Iris pigment epithelial cell (primary cell): ENCODE measurements around the gene RNF138.
"Not testable (repeated sequence)": the region's sequence is repeated elsewhere in the genome, so short reads cannot be mapped to it uniquely, and the experiment has no call there.

Experiments used
- DNase-seq: peaks from one replicate; pipeline ENCODE4 v3.0.0-alpha.2; 2011; ENCODE audit warnings: low read depth

The RNF138 gene

DNA sequence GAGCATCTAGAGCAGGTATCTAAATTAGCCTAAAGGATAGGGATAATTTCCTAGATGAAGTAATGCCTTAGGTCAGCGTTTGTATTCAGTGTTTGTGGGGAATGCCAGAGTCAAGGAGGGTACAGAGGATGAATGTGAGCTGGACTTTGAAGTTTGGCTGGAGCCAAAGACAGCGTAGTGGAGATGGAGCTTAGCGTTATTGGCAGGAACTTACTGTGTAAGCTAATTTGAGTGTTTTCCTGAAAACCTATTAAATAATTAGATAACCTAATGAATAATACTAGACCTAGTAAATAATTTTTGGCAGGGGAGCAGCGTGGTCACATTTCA lies 4.2 kb downstream of the RNF138 start:
- DNase-seq, result no peak

DNA sequence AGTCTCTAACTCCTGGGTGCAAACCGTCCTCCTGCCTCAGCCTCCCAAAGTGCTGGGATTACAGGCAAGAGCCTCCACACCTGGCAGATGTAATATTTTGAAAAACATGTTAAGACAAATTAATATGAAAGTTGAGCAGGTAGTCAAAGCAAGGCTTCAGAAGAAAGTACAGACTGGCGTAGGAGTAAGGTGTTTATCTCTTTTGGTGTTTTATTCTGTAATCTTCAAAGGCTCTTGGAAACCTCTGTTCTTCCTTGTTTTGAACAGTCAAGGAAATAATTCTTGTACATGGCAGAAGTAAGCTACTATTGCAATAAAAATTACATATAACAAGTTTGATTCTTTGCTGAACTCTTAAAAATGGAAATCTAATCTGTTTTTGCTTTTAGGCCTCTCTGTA lies 5.3 kb downstream of the RNF138 start:
- no peak for DNase-seq

DNA sequence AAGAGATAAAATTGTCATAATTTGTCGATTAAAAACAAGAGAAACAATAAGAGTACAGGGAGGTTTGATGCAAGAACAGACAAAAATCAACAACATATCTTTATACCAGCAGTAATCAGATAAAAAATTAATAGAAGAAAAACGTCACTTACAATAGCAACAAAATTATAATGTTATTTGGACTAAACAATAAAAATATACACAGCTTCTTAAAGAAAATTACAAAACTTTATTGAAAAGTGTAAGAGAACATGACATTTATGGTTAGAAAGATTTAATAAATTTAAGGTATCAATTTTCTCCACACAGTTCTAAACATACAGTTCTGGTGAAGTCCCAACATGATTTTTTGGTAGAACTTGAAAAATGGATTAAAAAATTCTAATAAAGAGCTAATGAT lies 12.8 kb downstream of the RNF138 start:
- DNase-seq, result no peak

DNA sequence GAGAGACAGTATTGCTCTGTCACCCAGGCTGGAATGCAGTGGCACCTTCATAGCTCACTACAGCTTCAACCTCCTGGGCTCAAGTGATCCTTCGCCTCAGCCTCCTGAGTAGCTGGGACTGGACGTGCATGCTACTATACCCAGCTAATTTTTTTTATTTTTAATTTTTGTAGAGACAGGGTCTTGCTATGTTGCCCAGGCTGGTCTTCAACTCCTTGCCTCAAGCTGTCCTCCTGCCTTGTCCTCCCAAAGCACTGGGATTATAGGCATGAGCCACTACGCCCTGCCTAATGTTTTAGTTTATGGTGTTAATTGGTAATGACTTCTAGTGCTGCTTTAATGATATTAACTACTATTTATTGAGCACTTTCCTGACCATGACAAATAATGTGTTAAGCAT lies 18.3 kb downstream of the RNF138 start:
- no peak for DNase-seq

DNA sequence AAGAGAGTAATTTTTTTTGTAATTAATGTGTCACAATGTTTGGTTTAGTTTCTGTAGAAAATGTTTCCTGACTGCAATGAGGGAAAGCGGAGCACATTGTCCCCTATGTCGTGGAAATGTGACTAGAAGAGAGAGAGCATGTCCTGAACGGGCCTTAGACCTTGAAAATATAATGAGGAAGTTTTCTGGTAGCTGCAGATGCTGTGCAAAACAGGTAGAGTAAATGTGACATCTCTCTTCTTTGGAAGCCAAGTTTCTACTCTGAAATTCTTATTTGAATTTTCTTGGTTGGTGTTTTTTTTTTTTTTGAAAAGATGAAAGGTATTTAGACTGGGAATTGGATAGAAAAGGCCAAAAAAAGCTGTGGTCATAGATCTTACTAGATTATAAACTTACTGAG lies 20.0 kb downstream of the RNF138 start:
- no peak for DNase-seq

DNA sequence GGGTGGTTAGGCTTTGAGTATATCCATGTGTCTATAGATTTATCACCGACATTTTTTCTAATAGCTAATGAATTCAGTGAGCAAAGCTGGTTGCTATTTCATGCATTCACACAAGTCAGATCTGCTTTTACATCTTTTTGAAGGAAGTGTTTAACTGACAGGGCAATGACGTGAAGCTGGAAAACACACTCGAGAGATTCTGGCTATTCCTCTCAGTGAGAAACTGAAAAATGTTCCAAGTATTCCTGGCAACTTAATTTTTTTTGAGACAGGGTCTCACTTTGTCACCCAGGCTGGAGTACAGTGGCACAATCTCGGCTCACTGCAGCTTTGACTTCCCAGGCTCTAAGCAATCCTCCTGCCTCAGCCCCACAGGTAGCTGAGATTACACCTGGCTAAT lies 21.2 kb downstream of the RNF138 start:
- no peak for DNase-seq

DNA sequence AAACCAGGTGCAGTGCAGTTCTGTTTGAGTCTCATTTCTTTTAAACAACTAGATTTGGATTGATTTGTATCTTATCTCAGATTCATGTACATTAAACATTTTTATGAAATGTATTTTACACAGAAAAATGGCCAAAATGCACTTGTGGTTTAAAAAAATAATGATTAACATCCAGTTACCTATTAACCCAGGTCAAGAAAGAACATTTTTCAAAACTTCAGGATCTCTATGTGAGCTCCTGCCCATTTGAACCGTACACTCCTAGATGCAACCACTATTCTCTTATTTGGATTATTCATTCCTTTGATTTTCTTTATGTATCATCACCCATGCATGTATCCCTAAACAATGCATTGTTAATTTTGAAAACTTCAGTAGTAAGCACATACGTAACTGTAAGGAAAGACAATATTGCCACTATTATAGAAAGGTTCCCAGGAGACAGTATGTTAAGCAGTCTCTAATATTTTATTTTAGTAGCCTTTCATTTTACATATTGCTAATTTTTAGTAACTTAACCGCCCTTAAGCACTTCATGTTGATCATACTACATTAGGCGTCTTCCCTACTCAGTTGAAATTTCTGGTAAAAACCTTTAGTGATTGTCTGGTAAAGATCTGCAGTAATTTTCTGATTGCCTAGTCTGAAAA lies 22.7 kb downstream of the RNF138 start:
- no peak for DNase-seq

DNA sequence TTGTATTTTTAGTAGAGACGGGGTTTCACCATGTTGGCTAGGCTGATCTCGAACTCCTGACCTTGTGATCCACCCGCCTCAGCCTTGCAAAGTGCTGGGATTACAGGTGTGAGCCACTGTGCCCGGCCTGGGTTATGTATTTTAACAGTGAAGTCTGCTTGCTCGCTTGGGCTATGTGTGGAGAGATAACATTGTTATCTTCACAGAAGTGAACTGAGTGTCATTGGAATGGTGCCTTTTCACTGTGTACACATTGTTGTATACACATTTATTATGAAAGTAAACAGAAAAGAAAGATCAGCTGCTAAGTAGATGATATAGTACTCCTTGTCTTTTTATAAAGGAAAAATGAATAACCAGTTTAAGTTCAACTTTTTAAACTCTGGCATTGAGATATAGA lies 30.4 kb downstream of the RNF138 start:
- DNase-seq, result no peak

DNA sequence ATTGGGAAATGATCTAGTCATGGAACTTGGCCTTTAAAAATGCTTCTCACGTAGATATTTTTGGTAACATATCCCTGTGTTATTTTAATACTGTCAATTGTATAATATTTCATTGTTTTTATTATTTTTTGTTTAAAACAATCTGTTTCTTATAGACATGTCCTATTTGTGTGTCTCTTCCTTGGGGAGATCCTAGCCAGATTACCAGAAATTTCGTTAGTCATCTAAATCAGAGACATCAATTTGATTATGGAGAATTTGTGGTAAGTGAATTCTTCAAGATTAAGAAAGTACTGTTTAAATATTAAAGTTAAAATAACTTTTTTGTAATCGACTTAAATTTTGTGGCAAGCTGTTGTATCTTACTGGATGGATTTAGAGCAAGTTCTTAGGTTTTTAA lies 34.9 kb downstream of the RNF138 start:
- no peak for DNase-seq

DNA sequence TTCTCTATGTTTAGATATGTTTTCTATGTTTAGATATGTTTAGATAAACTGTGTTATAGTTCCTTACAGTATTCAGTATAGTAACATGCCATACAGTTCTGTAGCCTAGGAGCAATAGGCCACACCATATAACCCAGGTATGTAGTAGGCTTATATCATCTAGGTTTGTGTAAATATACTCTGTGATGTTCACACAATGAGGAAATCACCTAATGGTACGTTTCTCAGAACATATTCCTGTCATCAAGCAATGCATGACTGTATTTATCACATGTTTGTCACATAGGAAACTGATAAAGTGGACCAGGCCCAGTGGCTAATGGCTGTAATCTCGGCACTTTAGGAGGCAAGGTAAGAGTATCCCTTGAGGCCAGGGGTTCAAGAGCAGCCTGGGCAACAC lies 44.0 kb downstream of the RNF138 start:
- DNase-seq, result no peak

DNA sequence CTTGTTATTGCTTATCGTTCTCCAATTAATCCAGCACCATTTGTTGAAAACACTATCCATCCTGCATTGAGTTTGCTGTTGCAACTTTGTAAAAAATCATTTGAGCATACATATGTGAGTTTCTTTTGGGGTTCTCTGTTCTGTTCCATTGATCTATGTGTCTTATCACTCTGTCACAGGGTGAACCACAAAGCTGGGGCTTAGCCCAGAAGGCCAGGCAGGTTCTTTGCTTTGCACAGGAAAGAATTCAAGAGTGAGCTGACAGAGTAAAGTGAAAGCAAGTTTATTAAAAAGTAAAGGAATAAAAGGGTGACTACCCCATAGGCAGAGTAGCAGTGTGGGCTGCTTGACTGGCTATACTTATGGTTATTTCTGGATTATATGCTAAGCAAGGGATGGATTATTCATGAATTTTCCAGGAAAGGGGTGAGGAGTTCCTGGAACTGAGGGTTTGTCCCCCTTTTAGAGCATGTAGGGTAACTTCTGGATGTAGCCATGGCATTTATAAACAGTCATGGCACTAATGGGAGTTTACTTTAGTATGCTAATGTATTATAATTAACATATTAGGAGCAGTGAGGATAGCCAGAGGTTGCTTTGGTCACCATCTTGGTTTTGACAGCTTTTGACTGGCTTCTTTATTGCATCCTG lies 46.8 kb downstream of the RNF138 start:
- DNase-seq, result peak; percentile 2

DNA sequence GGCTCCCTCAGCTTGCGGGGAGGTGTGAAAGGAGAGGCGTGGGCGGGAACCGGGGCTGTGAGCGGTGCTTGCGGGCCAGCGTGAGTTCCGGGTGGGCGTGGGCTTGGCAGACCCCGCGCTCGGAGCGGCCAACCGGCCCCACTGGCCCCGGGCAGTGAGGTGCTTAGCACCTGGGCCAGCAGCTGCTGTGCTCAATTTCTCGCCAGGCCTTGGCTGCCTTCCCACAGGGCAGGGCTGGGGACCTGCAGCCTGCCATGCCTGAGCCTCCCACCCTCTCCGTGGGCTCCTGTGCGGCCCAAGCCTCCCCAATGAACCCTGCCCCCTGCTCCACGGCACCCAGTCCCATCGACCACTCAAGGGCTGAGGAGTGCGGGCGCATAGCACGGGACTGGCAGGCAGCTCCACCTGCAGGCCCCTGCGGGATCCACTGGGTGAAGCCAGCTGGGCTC lies 48.2 kb downstream of the RNF138 start:
- DNase-seq, result no peak

DNA sequence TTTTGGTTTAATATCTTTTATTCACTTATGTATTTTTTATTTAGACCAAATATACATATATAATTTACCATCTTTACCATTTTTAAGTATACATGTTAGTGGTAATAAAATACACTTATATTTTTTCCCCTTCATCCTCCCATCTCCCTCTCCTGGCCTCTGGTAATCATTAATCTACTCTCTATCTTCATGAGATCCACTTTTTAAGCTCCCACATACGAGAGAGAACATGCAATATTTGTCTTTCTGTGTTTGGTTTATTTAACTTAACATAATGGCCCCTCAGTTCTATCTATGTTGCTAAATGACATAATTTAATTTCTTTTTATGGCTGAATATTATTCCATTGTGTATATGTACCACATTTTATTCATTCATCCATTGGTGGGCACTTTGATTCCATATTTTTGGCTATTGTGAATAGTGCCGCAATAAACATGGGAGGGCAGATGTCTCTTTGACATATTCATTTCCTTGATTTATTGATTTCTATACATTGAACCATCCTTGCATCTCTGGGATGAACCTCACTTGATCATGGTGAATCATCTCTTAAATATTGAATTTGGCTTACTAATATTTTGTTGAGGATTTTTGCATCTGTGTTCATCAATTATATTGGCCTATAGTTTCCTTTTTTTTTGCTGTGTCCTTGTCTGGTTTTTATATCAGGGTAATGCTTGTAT lies 56.7 kb downstream of the RNF138 start:
- no peak for DNase-seq

DNA sequence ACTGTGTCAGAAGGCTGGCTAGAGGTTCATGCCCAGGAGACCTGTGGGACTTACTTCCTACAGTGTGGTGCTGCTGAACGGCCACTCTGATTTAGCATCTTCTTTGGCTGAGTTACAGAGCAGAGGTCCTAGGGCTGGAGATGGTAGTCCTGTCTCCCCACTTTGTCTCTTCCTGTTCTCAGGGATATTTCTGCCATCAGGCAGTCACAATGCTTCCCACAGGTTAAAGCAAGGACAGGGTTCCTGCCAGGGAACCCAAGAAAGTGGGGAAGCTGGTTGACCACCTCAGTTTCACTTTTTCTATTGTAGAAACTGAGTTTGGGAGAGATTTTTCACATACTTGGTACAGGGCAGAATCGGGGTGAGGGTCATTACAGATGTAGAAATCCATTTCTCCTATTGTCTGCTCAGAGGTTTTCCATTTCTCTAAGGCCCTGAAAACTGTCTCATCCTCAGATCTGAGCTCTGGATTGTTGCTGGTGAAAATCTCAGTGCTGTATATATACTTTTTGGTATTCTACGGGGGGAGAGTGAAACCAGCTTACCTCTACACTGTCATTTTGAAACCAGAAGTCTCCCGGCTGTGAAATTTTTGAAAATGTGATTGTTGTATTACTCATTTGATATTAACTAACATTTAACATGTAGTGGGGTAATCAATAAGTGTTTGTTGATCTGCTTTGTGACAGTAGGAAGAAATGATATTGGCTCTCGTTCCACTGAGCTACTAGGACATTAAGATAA lies 61.2 kb downstream of the RNF138 start:
- no peak for DNase-seq

DNA sequence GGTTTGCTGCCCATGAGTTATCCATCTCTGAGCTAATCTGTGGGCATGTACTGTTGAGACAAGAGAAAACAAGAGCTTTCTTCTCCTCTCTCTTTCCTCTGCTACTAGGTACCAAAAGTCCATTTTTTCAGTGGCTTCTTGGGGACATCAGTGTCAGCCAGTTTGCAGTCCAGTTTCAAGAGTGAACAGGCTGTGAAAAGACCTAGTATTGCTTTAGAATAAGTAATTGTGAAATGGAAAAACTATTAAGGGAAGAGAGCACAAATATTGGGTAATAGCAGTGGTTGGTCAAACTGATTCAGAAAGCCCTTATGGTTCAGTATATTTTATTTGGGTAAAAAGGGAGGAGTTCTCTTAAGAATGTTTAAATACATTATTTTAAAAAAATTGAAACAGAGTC lies 65.2 kb downstream of the RNF138 start:
- DNase-seq, result no peak

DNA sequence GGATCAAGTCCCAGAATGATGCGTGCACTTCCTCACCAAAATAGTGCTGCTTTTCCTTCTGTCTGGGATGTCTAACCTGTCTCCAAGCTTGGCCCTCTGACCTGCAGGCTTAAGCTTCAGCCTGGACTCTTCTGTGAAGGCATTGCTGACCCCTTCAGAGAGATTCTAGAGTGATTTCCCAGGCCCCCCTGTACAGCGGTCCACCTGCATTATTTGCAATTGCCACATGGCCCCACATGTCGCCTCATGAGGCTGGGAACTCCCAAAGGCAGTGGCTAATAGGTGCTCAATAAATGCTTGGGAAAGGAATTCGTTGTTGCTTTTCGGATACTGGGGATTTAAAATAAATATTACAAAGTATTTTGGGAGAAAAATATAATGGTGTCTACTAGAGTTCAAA lies 65.9 kb downstream of the RNF138 start:
- DNase-seq, result no peak

DNA sequence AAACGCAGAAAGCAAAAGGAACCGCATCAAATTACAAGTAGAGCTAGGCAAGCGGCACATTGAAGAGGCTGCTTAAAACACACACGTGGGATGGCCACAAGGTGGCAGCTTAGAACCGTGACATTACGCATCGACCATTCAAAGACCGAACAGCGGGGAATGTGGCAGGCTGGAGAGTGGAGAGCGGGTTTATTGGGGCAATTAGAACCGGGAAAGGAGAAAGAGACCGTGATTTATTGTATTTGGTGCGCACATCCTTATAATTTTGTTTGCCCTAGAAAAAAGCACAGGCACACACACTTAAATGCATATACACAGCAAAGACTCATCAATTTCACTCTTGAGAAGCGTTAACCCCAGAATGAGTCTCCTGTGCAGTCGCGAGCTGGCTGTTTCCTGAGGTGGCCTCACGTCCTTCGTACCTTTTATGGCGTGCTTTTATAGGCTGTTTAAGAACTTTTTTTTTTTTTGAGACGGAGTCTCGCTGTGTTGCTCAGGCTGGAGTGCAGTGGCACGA lies 66.5 kb downstream of the RNF138 start:
- DNase-seq, result peak; percentile 89

DNA sequence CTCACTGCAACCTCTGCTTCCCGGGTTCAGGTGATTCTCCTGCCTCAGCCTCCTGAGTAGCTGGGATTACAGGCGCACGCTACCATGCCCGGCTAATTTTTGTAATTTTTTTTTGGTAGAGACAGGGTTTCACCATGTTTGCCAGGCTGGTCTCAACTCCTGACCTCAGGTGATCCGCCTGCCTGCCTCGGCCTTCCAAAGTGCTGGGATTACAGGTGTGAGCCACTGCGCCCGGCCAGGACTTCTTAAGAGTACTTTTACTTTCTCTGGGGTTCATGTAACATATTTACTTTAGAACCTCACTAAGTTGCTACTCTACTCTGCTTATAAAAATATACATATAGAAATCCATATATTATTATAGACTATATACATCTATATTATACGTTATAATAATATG lies 67.0 kb downstream of the RNF138 start:
- DNase-seq, result not testable (repeated sequence)

DNA sequence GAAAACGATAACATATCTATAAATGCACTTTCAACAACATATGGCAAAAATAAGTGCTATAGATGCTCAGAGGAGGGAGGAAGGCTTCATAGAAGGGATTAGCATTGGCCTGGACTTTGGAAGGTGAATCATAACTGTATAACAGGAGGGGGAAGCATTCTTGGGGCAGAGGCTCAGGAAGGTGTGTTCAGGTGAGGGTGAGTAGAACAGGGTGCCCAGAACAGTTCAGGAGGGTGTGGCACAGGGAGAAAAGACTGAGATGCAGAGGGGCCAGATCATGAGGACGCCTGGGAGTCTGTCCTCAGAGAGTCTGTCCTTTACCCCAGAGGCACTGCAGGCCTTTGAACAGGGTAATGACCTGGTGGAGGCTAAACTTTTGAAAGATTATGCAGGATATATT lies 68.9 kb downstream of the RNF138 start:
- no peak for DNase-seq

DNA sequence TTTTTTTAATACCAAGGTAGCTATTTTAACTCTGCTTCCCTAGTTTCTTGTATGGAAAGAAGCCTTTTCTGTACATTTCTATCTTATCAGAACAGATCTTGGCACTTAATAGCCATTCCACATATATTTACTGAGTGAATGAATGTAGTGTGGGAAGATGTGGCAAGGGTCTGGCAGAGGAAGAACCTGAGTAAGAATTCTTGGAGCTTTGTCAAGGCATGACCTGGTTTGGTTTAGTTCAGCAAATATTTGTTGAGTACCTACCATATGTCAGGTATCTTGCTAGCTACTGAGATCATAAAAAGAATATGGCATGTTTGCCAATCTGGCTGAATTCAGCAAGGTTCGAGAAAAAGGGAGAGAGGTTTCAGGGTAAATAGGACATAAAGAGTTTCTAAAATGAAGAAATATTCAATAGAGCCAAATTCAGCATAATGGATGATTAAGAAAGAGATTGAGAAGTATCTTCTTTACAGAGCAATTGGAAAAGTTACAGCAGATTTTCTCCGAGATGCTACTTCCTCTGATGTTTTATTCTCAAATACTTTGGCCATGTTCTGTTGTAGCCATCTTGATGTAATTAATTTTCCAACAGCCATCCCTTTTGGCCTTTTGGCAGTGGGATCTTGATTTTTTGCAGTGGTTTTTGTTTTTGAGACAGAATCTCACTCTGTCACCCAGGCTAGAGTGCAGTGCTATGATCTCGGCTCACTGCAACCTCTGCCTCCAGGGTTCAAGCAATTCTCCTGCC lies 76.5 kb downstream of the RNF138 start:
- no peak for DNase-seq

DNA sequence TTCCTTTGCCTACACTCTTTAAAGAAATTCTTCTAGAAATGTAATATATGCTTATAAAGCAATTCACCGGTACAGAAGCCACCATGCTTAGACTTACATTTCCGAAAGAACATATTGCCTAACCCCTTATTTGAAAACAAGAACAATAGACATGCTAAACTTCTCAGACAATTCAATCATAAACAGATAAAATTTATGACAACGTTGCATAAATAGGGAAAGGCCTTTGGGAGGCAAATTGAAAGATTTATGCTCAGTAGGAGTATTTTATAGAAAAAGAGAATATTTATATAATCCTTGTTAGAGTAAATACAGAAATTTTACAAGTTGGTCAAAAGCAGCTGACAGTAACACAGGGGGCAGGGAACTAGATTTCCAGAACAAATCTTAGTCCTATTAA lies 82.0 kb downstream of the RNF138 start:
- no peak for DNase-seq

DNA sequence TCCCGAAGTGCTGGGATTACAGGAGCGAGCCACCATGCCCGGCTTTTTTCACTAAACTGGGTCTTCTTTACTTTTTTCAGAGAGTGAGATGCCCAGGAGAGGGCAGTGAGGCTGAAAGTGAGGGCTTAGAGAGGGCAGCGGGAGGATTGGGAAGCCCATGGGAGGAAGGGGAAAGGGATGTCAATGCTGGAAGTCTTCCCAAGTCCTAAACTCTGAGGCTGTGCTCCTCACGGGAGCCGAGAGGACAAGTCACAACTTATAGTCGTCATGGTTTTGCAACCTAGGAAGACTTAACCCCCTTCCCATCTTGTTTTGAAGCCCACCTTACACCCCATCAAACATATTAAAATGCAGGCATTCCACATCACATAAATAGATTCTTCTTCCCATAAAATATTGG lies 83.0 kb downstream of the RNF138 start:
- no peak for DNase-seq
